ENCODE data around the gene PRM2. TPM values are rescaled to one million over a fixed set of nuclear protein-coding genes. Genes with fewer than 3 reads are reported as not detected.

Gene PRM2
- total RNA-seq, 1 experiment from 2014 or later, result not detected

DNA sequence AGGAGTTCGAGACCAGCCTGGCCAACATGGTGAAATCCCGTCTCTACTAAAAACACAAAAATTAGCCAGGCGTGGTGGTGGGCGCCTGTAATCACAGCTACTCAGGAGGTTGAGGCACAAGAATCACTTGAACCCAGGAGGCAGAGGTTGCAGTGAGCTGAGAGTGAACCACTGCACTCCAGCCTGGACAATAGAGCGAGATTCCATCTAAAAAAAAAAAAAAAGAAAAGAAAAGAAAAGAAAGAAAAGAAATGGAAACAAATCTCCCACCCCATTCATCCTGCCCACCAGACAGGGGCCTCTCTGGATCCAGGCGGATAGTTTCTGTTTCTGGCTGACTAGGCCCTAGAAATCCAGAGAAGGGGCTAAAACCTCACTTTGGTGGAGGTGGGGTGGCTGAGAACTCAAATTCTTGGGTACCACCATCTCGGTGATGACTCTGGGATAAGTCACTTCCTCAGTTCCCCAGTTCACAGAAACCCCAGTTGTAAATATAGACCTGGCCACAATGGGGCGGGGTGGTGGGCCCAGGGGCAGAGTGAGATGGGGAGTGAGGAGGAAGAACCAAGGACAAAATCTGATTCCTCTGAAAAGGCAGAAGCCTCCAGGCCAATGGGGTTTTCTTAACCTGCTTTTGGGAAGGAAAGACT lies 42.4 kb downstream of the PRM2 start:
- no peaks in the 10 kb centered on the region for H4K20me1 ChIP-seq (ENCODE audit: insufficient read depth, low read depth, low read length)
- no peaks in the 10 kb centered on the region for H3K79me2 ChIP-seq (ENCODE audit: low read length)
- H3K4me3 ChIP-seq (ENCODE audit: low read length), result no peak overlapping the region
- no peaks in the 10 kb centered on the region for H3K9me2 ChIP-seq (replicated peaks; ENCODE audit: insufficient read depth, low read length)
- H2AFZ ChIP-seq (ENCODE audit: low read length), result no peak overlapping the region
- no peaks in the 10 kb centered on the region for H3K36me3 ChIP-seq (ENCODE audit: insufficient read depth, low read length)
- no peaks in the 10 kb centered on the region for H3K9me3 ChIP-seq (ENCODE audit: low read length)
- H3K27me3 ChIP-seq (ENCODE audit: low read length), result no peaks in the 10 kb centered on the region
- peaks cover 5% of the 10 kb centered on the region for H3K4me1 ChIP-seq (ENCODE audit: low read length)
- H3K4me2 ChIP-seq (ENCODE audit: low read depth, low read length, poor library complexity, severe bottlenecking), result no peak overlapping the region
- no peak for DNase-seq
- no peak overlapping the region for H3K9ac ChIP-seq (ENCODE audit: low read length)
- no peak overlapping the region for H3K27ac ChIP-seq (ENCODE audit: low read length)

DNA sequence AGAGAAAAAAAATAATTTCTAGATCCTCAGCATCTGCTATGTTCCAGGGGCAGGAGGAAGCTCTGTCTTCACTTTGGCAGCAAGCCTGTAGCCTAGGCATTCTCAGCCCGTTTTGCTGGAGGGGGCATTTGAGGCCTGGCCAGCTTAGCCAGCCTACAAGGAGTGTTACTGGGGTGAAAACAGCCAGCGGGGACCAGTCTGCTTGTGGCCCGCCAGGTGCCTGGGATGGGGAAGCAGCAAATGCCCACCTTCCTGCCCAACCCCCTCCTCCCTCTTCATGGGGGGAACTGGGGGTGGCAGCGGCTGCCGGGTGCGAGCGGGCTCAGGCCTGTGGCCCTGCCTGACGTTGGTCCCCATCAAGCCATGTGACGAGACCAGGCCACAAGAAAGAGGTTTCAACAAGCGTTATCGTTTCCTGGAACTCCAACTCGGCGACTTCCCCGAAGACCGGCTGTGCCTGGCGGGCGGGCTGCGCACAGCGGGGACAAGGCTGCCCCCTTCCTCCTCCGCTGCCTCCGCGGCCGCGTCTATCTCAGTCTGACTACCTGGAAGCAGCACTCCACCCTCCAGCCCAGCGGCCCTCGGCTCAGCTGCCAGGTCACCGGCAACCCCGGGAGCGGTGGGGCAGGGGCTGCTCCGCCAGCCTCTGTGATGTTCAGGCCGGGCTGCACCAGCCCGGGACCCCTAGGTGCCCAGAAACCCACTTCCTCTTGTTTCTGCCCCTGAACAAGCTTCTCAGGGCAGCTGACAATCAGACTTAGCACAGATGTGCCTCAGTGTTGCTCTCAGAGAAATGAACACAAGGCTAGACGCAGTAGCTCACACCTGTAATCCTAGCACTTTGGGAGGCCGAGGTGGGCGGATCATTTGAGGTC lies 43.2 kb downstream of the PRM2 start:
- Histone ChIP-seq H3K79me2 (ENCODE audit: low read length) (no peaks in the 10 kb centered on the region), H3K4me2 (ENCODE audit: low read depth, low read length, poor library complexity, severe bottlenecking) (no peak overlapping the region), H3K27me3 (ENCODE audit: low read length) (no peaks in the 10 kb centered on the region), H2AFZ (ENCODE audit: low read length) (no peak overlapping the region), H3K9ac (ENCODE audit: low read length) (no peak overlapping the region), H3K36me3 (ENCODE audit: insufficient read depth, low read length) (no peaks in the 10 kb centered on the region), H3K9me3 (ENCODE audit: low read length) (no peaks in the 10 kb centered on the region), H3K9me2 (replicated peaks; ENCODE audit: insufficient read depth, low read length) (no peaks in the 10 kb centered on the region), H3K4me1 (ENCODE audit: low read length) (peaks cover 10% of the 10 kb centered on the region), H3K27ac (ENCODE audit: low read length) (no peak overlapping the region), H4K20me1 (ENCODE audit: insufficient read depth, low read depth, low read length) (no peaks in the 10 kb centered on the region), H3K4me3 (ENCODE audit: low read length) (no peak overlapping the region)
- DNase-seq, result no peak

DNA sequence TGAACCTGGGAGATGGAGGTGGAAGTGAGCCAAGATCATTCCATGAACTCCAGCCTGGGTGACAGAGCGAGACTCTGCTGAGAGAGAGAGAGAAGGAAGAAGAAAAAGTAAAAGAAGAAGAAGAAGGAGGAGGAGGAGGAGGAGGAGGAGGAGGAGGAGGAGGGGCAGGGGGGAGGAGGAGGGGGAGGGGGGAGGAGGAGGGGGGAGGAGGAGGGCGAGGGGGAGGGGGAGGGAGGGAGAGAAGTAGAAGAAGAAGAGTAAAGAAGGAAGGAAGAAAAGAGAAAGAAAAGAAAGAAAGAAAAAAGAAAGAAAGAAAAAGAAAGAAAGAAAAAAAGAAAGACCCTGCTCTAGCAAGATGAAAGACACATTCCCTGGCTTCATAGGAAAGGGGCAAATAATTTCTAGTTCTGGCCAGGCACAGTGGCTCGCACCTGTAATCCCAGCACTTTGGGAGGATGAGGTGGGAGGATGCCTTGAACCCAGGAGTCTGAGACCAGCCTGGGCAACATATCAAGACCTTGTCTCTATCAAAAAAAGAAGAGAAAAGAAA lies 43.9 kb downstream of the PRM2 start:
- Histone ChIP-seq H3K4me3 (ENCODE audit: low read length) (no peak overlapping the region), H2AFZ (ENCODE audit: low read length) (no peak overlapping the region), H3K27me3 (ENCODE audit: low read length) (no peaks in the 10 kb centered on the region), H3K36me3 (ENCODE audit: insufficient read depth, low read length) (no peaks in the 10 kb centered on the region), H3K4me2 (ENCODE audit: low read depth, low read length, poor library complexity, severe bottlenecking) (no peak overlapping the region), H3K9me3 (ENCODE audit: low read length) (no peaks in the 10 kb centered on the region), H3K27ac (ENCODE audit: low read length) (no peak overlapping the region), H3K9ac (ENCODE audit: low read length) (no peak overlapping the region), H4K20me1 (ENCODE audit: insufficient read depth, low read depth, low read length) (no peaks in the 10 kb centered on the region), H3K9me2 (replicated peaks; ENCODE audit: insufficient read depth, low read length) (no peaks in the 10 kb centered on the region), H3K79me2 (ENCODE audit: low read length) (no peaks in the 10 kb centered on the region), H3K4me1 (ENCODE audit: low read length) (peaks cover 10% of the 10 kb centered on the region)
- no peak for DNase-seq

DNA sequence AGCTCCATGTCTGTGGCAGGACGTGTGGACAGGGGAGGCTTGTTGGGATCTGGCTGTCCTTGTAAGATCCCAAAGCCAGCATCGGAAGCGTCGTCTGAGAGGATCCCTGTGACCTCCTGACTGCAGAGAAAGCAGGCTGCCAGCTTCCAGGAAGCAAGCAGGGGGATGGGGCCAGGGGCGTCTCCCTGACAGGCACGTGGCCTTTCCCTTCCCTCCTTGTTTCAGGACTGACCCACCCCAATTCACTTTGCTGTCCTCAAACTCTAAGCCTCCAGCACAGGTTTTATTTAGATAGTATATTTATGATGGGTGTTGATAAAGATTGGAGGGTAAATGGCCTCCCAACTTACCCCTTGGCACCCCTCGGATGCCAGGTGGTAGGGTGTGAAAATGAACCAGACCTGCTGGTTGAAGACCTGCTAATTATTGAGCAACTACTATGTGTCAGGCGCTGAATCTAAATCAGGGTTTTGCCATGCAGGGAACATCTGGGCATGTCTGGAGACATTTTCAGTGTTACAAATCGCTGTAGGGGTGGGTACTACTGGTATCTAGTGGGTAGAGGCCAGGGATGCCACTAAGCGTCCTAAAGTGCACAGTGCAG lies 44.8 kb downstream of the PRM2 start:
- Histone ChIP-seq H3K4me3 (ENCODE audit: low read length) (no peak overlapping the region), H3K27me3 (ENCODE audit: low read length) (no peaks in the 10 kb centered on the region), H3K9ac (ENCODE audit: low read length) (no peak overlapping the region), H3K9me3 (ENCODE audit: low read length) (no peaks in the 10 kb centered on the region), H3K79me2 (ENCODE audit: low read length) (no peaks in the 10 kb centered on the region), H3K36me3 (ENCODE audit: insufficient read depth, low read length) (no peaks in the 10 kb centered on the region), H3K4me2 (ENCODE audit: low read depth, low read length, poor library complexity, severe bottlenecking) (no peak overlapping the region), H2AFZ (ENCODE audit: low read length) (no peak overlapping the region), H4K20me1 (ENCODE audit: insufficient read depth, low read depth, low read length) (no peaks in the 10 kb centered on the region), H3K4me1 (ENCODE audit: low read length) (peaks cover 10% of the 10 kb centered on the region), H3K27ac (ENCODE audit: low read length) (no peak overlapping the region), H3K9me2 (replicated peaks; ENCODE audit: insufficient read depth, low read length) (no peaks in the 10 kb centered on the region)
- DNase-seq, result no peak

DNA sequence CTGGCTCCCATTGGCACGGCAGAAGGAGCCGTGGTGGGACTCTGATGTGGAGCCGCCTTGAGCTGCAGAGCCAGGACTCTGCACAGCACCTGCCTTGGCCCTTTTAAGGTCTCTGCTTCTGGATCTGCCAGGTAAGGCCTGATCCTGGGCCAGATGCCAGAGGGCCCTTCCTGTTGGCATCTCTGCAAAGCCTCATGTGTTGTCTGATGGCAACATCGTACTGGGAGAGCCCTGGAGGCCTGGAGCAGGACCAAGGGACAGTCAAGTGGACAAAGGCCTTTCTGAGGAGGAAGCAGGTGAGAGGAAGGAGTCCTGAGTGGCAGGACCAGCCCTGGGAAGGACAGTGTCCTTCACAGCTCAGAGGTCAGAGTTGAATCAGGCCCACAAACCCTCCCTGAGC lies 46.4 kb downstream of the PRM2 start:
- no peak overlapping the region for H3K27ac ChIP-seq (ENCODE audit: low read length)
- no peaks in the 10 kb centered on the region for H3K27me3 ChIP-seq (ENCODE audit: low read length)
- DNase-seq, result no peak
- no peaks in the 10 kb centered on the region for H3K79me2 ChIP-seq (ENCODE audit: low read length)
- H3K4me3 ChIP-seq (ENCODE audit: low read length), result no peak overlapping the region
- no peak overlapping the region for H3K9ac ChIP-seq (ENCODE audit: low read length)
- H4K20me1 ChIP-seq (ENCODE audit: insufficient read depth, low read depth, low read length), result no peaks in the 10 kb centered on the region
- H3K4me1 ChIP-seq (ENCODE audit: low read length), result peaks cover 18% of the 10 kb centered on the region
- no peaks in the 10 kb centered on the region for H3K36me3 ChIP-seq (ENCODE audit: insufficient read depth, low read length)
- H2AFZ ChIP-seq (ENCODE audit: low read length), result no peak overlapping the region
- H3K4me2 ChIP-seq (ENCODE audit: low read depth, low read length, poor library complexity, severe bottlenecking), result no peak overlapping the region
- H3K9me2 ChIP-seq (replicated peaks; ENCODE audit: insufficient read depth, low read length), result no peaks in the 10 kb centered on the region
- no peaks in the 10 kb centered on the region for H3K9me3 ChIP-seq (ENCODE audit: low read length)

DNA sequence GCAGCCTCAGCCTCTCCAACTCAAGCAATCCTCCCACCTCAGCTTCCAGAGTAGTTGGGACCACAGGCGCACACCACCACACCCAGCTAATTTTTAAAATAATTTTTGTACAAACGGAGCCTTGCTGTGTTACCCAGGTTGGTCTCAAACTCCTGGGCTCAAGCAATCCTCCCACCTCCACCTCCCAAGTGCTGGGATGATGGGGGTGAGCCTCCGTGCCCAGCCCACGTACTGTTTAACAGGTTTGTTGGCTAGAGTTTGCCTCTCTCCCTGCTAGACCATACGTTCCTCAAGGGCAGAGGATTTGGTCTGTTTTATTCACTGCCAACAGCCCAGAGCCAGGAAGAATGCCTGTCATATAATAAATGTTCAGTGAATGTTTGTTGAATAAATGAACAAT lies 46.8 kb downstream of the PRM2 start:
- no peak overlapping the region for H3K4me2 ChIP-seq (ENCODE audit: low read depth, low read length, poor library complexity, severe bottlenecking)
- H3K4me3 ChIP-seq (ENCODE audit: low read length), result no peak overlapping the region
- no peaks in the 10 kb centered on the region for H3K79me2 ChIP-seq (ENCODE audit: low read length)
- no peak overlapping the region for H2AFZ ChIP-seq (ENCODE audit: low read length)
- no peak overlapping the region for H3K9ac ChIP-seq (ENCODE audit: low read length)
- DNase-seq, result no peak
- no peaks in the 10 kb centered on the region for H3K9me2 ChIP-seq (replicated peaks; ENCODE audit: insufficient read depth, low read length)
- no peaks in the 10 kb centered on the region for H4K20me1 ChIP-seq (ENCODE audit: insufficient read depth, low read depth, low read length)
- H3K9me3 ChIP-seq (ENCODE audit: low read length), result no peaks in the 10 kb centered on the region
- H3K27me3 ChIP-seq (ENCODE audit: low read length), result no peaks in the 10 kb centered on the region
- no peak overlapping the region for H3K27ac ChIP-seq (ENCODE audit: low read length)
- H3K36me3 ChIP-seq (ENCODE audit: insufficient read depth, low read length), result no peaks in the 10 kb centered on the region
- H3K4me1 ChIP-seq (ENCODE audit: low read length), result peaks cover 23% of the 10 kb centered on the region

DNA sequence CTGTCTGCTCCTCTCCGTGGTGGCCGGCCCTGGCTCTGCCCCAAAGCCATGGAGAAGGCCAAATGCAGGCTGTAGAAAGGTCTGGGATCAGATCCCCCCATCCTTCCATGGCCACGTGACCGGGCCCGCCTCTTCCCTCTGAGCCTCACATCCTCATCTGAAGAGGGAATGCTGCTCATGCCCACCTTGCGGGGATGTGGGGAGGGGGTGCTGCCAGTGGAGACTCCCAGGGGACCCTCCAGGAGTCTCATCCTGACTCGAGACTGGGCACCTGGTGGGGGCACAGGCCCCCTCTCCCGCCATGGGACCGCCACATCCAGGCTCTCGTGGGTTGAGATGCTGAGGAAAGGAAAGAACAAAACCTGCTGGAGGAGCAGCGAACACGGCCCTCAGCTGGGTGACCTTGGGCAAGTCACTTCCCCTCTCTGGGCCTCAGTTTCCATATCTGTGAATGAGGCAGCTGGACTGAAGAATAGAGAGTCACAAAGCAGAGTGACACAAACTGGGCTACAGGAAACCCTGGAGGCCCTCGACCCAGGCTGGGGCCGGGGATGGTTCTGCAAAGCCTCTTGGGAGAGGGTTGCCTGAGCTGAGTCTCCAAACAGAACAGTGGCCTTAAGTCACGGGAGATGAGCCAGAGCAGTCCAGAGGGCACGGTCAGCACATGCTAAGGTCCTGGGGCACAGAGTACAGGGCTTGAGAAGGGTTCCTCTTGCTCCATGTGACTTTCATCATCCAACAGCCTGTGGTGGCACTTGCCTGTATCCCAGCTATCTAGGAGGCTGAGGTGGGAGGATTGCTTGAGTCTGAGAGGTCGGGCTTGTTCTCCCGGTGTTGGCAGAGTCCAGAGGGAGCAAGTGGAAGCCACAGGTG lies 50.4 kb downstream of the PRM2 start:
- no peak overlapping the region for H3K27ac ChIP-seq (ENCODE audit: low read length)
- no peaks in the 10 kb centered on the region for H3K9me3 ChIP-seq (ENCODE audit: low read length)
- H3K4me2 ChIP-seq (ENCODE audit: low read depth, low read length, poor library complexity, severe bottlenecking), result peak overlapping the region; percentile 33
- no peaks in the 10 kb centered on the region for H3K27me3 ChIP-seq (ENCODE audit: low read length)
- no peaks in the 10 kb centered on the region for H3K9me2 ChIP-seq (replicated peaks; ENCODE audit: insufficient read depth, low read length)
- H4K20me1 ChIP-seq (ENCODE audit: insufficient read depth, low read depth, low read length), result no peaks in the 10 kb centered on the region
- no peaks in the 10 kb centered on the region for H3K79me2 ChIP-seq (ENCODE audit: low read length)
- H3K9ac ChIP-seq (ENCODE audit: low read length), result peak overlapping the region; percentile 38
- H3K4me3 ChIP-seq (ENCODE audit: low read length), result peak overlapping the region; percentile 47; the same call in 1 of the 2 replicates
- H3K36me3 ChIP-seq (ENCODE audit: insufficient read depth, low read length), result no peaks in the 10 kb centered on the region
- H3K4me1 ChIP-seq (ENCODE audit: low read length), result peaks cover 23% of the 10 kb centered on the region
- no peak for DNase-seq
- no peak overlapping the region for H2AFZ ChIP-seq (ENCODE audit: low read length)
